ENCODE results near the gene KCNJ6. TPM values are rescaled to one million over a fixed set of nuclear protein-coding genes. Genes with fewer than 3 reads are reported as not detected.
"Not testable (repeated sequence)": the region's sequence is repeated elsewhere in the genome, so short reads cannot be mapped to it uniquely, and the experiment has no call there.

Gene KCNJ6
- total RNA-seq, 1 donor from 2014 or later = not detected

DNA sequence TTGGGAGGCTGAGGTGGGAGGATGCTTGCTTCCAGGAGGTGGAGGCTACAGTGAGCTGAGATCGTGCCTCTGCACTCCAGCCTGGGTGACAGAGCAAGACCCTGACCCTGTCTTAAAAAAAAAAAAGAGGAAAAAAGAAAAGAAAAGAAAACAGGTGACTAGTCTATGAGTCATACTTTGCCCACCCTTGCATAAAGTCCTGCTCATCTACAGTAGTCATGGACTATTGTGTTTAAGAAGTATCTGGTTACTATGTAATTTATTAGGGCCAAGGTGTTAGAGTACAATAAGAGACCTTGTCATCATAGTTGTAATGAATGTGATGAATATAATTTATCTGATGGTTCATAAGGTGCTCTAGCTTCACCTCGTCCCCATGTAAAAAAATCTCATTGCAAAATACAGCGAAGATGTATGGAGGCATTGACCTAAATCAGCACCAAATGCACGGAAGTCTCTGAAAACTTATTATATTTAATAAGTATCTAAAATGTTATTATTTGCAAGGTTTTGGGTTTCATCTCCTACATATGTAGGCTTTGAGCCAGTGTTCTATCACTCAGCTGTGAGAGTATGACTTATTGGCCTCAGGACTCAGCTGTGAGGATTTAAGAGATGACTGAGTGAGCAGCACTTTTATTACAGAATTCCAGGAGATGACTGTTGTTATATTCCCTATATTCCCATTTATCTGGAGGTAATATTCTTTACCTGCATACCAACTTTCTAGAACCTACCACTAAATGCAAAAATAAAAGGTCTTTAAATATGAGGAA, 19.9 kb upstream of the KCNJ6 start:
- no peak for DNase-seq (ENCODE audit: extremely low spot score in 2 of 2)
- intact Hi-C loops (cut with DNase I) = no loop called here
- no peak for TF ChIP-seq POLR2A (IDR thresholded peaks at IDR 0.05)
- no peak for TF ChIP-seq POLR2AphosphoS5 (IDR thresholded peaks at IDR 0.05; ENCODE audit: insufficient read depth in 1 of 2, low read depth in 1 of 2)
- TF ChIP-seq, protein P1, sequence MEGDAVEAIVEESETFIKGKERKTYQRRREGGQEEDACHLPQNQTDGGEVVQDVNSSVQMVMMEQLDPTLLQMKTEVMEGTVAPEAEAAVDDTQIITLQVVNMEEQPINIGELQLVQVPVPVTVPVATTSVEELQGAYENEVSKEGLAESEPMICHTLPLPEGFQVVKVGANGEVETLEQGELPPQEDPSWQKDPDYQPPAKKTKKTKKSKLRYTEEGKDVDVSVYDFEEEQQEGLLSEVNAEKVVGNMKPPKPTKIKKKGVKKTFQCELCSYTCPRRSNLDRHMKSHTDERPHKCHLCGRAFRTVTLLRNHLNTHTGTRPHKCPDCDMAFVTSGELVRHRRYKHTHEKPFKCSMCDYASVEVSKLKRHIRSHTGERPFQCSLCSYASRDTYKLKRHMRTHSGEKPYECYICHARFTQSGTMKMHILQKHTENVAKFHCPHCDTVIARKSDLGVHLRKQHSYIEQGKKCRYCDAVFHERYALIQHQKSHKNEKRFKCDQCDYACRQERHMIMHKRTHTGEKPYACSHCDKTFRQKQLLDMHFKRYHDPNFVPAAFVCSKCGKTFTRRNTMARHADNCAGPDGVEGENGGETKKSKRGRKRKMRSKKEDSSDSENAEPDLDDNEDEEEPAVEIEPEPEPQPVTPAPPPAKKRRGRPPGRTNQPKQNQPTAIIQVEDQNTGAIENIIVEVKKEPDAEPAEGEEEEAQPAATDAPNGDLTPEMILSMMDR (IDR thresholded peaks at IDR 0.05) = no peak
- H3K27ac ChIP-seq = no peak overlapping the region
- H3K36me3 ChIP-seq = no peaks in the 10 kb centered on the region
- H3K27me3 ChIP-seq = no peaks in the 10 kb centered on the region
- no peaks in the 10 kb centered on the region for H3K4me1 ChIP-seq
- peaks cover 10% of the 10 kb centered on the region for H3K9me3 ChIP-seq
- no peak overlapping the region for H3K4me3 ChIP-seq

DNA sequence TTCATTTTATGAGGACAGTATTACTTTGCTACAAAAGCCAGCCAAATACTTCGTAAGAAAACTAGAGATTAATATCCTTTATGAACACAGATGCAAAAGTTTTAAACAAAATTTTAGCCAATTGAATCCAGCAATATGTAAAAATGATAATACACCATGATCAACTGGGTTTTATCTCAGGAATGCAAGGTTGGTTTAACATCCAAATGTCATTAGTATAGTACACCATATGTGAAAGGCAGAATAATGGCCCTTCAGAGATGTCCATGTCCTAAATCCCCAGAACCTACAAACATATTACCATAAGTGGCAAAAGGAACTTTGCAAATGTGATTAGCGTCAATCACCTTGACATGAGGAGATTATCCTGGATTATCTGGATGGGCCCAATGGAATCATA, 16.7 kb upstream of the KCNJ6 start:
- Histone ChIP-seq H3K9me3 (peaks cover 10% of the 10 kb centered on the region), H3K36me3 (no peaks in the 10 kb centered on the region), H3K4me1 (no peaks in the 10 kb centered on the region), H3K27ac (no peak overlapping the region), H3K27me3 (no peaks in the 10 kb centered on the region), H3K4me3 (no peak overlapping the region)
- TF ChIP-seq POLR2AphosphoS5 (IDR thresholded peaks at IDR 0.05; ENCODE audit: insufficient read depth in 1 of 2, low read depth in 1 of 2) (no peak), POLR2A (IDR thresholded peaks at IDR 0.05) (no peak)
- TF ChIP-seq, protein P1 (IDR thresholded peaks at IDR 0.05) = no peak
- intact Hi-C loops (cut with DNase I) = no loop called here
- no peak for DNase-seq (ENCODE audit: extremely low spot score in 2 of 2)

DNA sequence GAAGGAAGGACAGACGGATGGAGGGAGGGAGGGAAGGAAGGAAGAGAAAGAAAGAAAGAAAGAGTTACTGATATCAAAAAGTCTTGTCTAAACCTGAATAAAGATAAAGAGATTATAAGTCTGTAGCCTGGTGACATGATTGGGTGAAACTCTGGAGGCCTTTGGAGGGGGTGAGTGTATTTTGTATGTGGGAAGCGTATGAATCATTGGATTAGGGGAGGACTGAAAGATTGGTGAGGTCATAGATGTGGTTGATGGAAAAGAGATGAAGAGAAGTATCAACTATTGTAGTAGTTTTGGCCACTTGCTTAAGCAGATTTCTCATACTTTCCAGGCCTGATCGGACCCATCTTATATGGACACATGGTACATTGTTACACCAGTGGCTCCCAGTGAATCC, 11.5 kb upstream of the KCNJ6 start:
- intact Hi-C loops (cut with DNase I) = no loop called here
- no peaks in the 10 kb centered on the region for H3K27me3 ChIP-seq
- TF ChIP-seq POLR2AphosphoS5 (IDR thresholded peaks at IDR 0.05; ENCODE audit: insufficient read depth in 1 of 2, low read depth in 1 of 2) (no peak), POLR2A (IDR thresholded peaks at IDR 0.05) (no peak)
- TF ChIP-seq, protein P1 (IDR thresholded peaks at IDR 0.05) = no peak
- H3K4me1 ChIP-seq = no peaks in the 10 kb centered on the region
- peaks cover 2% of the 10 kb centered on the region for H3K9me3 ChIP-seq
- no peak overlapping the region for H3K4me3 ChIP-seq
- DNase-seq (ENCODE audit: extremely low spot score in 2 of 2) = no peak
- H3K27ac ChIP-seq = no peak overlapping the region
- H3K36me3 ChIP-seq = no peaks in the 10 kb centered on the region

- Histone ChIP-seq H3K4me1 (peaks cover 5% of the 10 kb centered on the region), H3K27ac (no peak overlapping the region), H3K9me3 (no peaks in the 10 kb centered on the region), H3K27me3 (peaks cover 3% of the 10 kb centered on the region), H3K36me3 (no peaks in the 10 kb centered on the region), H3K4me3 (no peak overlapping the region)
- intact Hi-C loops (cut with DNase I) = no loop called here
- TF ChIP-seq POLR2A (IDR thresholded peaks at IDR 0.05) (no peak), POLR2AphosphoS5 (IDR thresholded peaks at IDR 0.05; ENCODE audit: insufficient read depth in 1 of 2, low read depth in 1 of 2) (no peak)
- TF ChIP-seq, protein P1 (IDR thresholded peaks at IDR 0.05) = no peak
- DNase-seq (ENCODE audit: extremely low spot score in 2 of 2) = no peak
These were observed 4.8 kb upstream of the KCNJ6 start for GRCh38 chr21:37921091-37921490.

DNA sequence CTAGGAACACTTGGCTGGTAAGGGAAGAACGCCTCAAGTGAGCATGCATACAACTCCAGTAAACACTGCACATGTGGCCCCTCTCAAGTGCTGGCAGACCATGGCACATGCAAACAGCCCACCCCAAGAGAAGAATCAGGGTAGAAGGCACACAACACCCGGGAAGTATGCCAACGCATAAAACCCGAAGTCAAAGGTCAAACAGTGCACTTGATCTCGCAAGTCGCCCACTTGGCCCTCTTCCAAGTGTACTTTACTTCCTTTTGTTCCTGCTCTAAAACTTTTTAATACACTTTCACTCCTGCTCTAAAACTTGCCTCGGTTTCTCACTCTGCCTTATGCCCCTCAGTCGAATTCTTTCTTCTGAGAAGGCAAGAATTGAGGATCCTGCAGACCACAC, 4.0 kb upstream of the KCNJ6 start:
- H3K27me3 ChIP-seq; H3K9me3 ChIP-seq; DNase-seq (ENCODE audit: extremely low spot score in 2 of 2); H3K4me3 ChIP-seq; intact Hi-C loops (cut with DNase I); H3K36me3 ChIP-seq; H3K27ac ChIP-seq: not testable (repeated sequence)
- peaks cover 12% of the 10 kb centered on the region for H3K4me1 ChIP-seq
